Osteoblast (primary cell): ENCODE results near the gene LUC7L. TPM values are rescaled to one million over a fixed set of nuclear protein-coding genes. Genes with fewer than 3 reads are reported as not detected.

ENCODE experiments used
- DNase-seq: peaks from one replicate; pipeline ENCODE4 v3.0.0; 2011; ENCODE audit warnings: low spot score, mixed read lengths; ENCODE audit not compliant: insufficient read length; ENCODE audit errors: missing footprints
- H2AFZ ChIP-seq: 2 replicates; pipeline ENCODE4 v1.6.0; 2011; ENCODE audit warnings: mild to moderate bottlenecking, low read length
- H3K27ac ChIP-seq: 2 replicates; pipeline ENCODE4 v1.5.1; 2011; ENCODE audit warnings: mild to moderate bottlenecking, low read depth, low read length, moderate library complexity
- H3K27me3 ChIP-seq: 2 replicates; pipeline ENCODE4 v1.6.0; 2012; ENCODE audit warnings: mild to moderate bottlenecking, control low read depth, inconsistent platforms, low read length, moderate library complexity; ENCODE audit not compliant: insufficient read depth
- H3K36me3 ChIP-seq: 2 replicates; pipeline ENCODE4 v1.5.1; 2011; ENCODE audit warnings: mild to moderate bottlenecking, low read length, control low read depth, moderate library complexity; ENCODE audit not compliant: insufficient read depth
- H3K4me1 ChIP-seq: 2 replicates; pipeline ENCODE4 v1.5.1; 2011; ENCODE audit warnings: mild to moderate bottlenecking, low read length, control low read depth, moderate library complexity; ENCODE audit not compliant: insufficient read depth
- H3K4me2 ChIP-seq: 2 replicates; pipeline ENCODE4 v1.6.0; 2011; ENCODE audit warnings: mild to moderate bottlenecking, low read length; ENCODE audit not compliant: insufficient read depth
- H3K4me3 ChIP-seq: fragments of 200-600 bp; sonication (generic); 3 replicates; pipeline ENCODE4 v1.5.1; 2012; ENCODE audit warnings: mild to moderate bottlenecking, low read length, inconsistent platforms; ENCODE audit not compliant: insufficient read depth
- H3K79me2 ChIP-seq: 2 replicates; pipeline ENCODE4 v1.6.0; 2012; ENCODE audit warnings: mild to moderate bottlenecking, low read length, control low read depth, inconsistent platforms; ENCODE audit not compliant: insufficient read depth
- H3K9me3 ChIP-seq: 2 replicates; pipeline ENCODE4 v1.5.1; 2011; ENCODE audit warnings: low read depth, low read length, control low read depth
- H4K20me1 ChIP-seq: 2 replicates; pipeline ENCODE4 v1.6.0; 2012; ENCODE audit warnings: mild to moderate bottlenecking, low read length, control low read depth; ENCODE audit not compliant: insufficient read depth
- CTCF ChIP-seq: IDR thresholded peaks from 2 replicates; pipeline ENCODE4 v1.5.1; 2011; ENCODE audit warnings: mild to moderate bottlenecking, low read depth, low read length, moderate library complexity; ENCODE audit errors: extremely low read depth
- total RNA-seq: library from RNA; depleted of rRNA; stranded (reverse); fragments of >200 nt; gene quantifications from 2 replicates; pipeline ENCODE4 v1.2.3, GENCODE V29; 2012

Gene LUC7L
- total RNA-seq, 1 donor = 46.0 TPM

- Histone ChIP-seq H3K9me3 (no peaks in the 10 kb centered on the region), H3K27me3 (peaks cover 27% of the 10 kb centered on the region), H3K27ac (no peak within 1 kb of the TSS), H3K4me2 (no peak within 1 kb of the TSS), H3K4me1 (no peaks in the 10 kb centered on the region), H2AFZ (no peak within 1 kb of the TSS), H3K36me3 (no peaks in the 10 kb centered on the region), H3K4me3 (no peak within 1 kb of the TSS), H3K79me2 (no peaks in the 10 kb centered on the region), H4K20me1 (no peaks in the 10 kb centered on the region)
- peak; percentile 91 for DNase-seq
- no peak for TF ChIP-seq CTCF
Observed at GRCh38 chr16:275786-276232, 46.6 kb upstream of the LUC7L start, which contains the start of gene RGS11. TSS of gene RGS11 (minus strand) at chr16:275944. CDS start at chr16:275911, 33 bp downstream.

- no peak overlapping the region for H3K4me3 ChIP-seq
- no peak overlapping the region for H2AFZ ChIP-seq
- DNase-seq = peak; percentile 94
Observed at GRCh38 chr16:275041-275641, 45.9 kb upstream of the LUC7L start.

GRCh38 chr16:273547-274421, 44.5 kb upstream of the LUC7L start:
- H3K36me3 ChIP-seq = no peaks in the 10 kb centered on the region
- DNase-seq = peak; percentile 82
- TF ChIP-seq CTCF = no peak
- H3K79me2 ChIP-seq = no peaks in the 10 kb centered on the region
- no peak overlapping the region for H3K4me3 ChIP-seq
- no peak overlapping the region for H3K27ac ChIP-seq
- no peak overlapping the region for H2AFZ ChIP-seq
- H3K4me2 ChIP-seq = no peak overlapping the region
- H3K9me3 ChIP-seq = no peaks in the 10 kb centered on the region
- H3K4me1 ChIP-seq = no peaks in the 10 kb centered on the region
- peaks cover 19% of the 10 kb centered on the region for H3K27me3 ChIP-seq
- no peaks in the 10 kb centered on the region for H4K20me1 ChIP-seq

More at GRCh38 chr16:275041-275641, 45.9 kb upstream of the LUC7L start:
- no peaks in the 10 kb centered on the region for H4K20me1 ChIP-seq
- no peak overlapping the region for H3K4me2 ChIP-seq
- no peak overlapping the region for H3K27ac ChIP-seq
- H3K9me3 ChIP-seq = no peaks in the 10 kb centered on the region
- H3K27me3 ChIP-seq = peaks cover 25% of the 10 kb centered on the region
- H3K4me1 ChIP-seq = no peaks in the 10 kb centered on the region
- no peak for TF ChIP-seq CTCF
- H3K36me3 ChIP-seq = no peaks in the 10 kb centered on the region
- H3K79me2 ChIP-seq = no peaks in the 10 kb centered on the region
